HEK293 (cell line): ENCODE measurements around the gene MED16.

Experiments used
- BCL11B ChIP-seq: fragments of 450-650 bp; formaldehyde crosslinking; IDR thresholded peaks from 2 replicates; pipeline ENCODE4 v1.5.1; 2016; ENCODE audit warnings: low read depth, missing biosample characterization, missing genetic modification characterization
- GFI1B ChIP-seq: fragments of 450-650 bp; formaldehyde crosslinking; IDR thresholded peaks from 2 replicates; pipeline ENCODE4 v1.5.1; 2016; ENCODE audit warnings: missing biosample characterization, missing genetic modification characterization
- GLIS1 ChIP-seq: fragments of 450-650 bp; formaldehyde crosslinking; IDR thresholded peaks from 2 replicates; pipeline ENCODE4 v1.5.1; 2016; ENCODE audit warnings: missing biosample characterization, missing genetic modification characterization
- SP7 ChIP-seq: fragments of 450-650 bp; formaldehyde crosslinking; IDR thresholded peaks from 2 replicates; pipeline ENCODE4 v1.5.1; 2016; ENCODE audit warnings: missing biosample characterization, missing genetic modification characterization
- WT1 ChIP-seq: fragments of 450-650 bp; formaldehyde crosslinking; IDR thresholded peaks from 2 replicates; pipeline ENCODE4 v1.5.1; 2016; ENCODE audit warnings: missing biosample characterization, missing genetic modification characterization
- ZBTB17 ChIP-seq: fragments of 450-650 bp; formaldehyde crosslinking; IDR thresholded peaks from 2 replicates; pipeline ENCODE4 v1.5.1; 2016; ENCODE audit warnings: missing biosample characterization, missing genetic modification characterization
- ZNF146 ChIP-seq: fragments of 450-650 bp; formaldehyde crosslinking; IDR thresholded peaks from 2 replicates; pipeline ENCODE4 v1.5.1; 2016; ENCODE audit warnings: missing biosample characterization, missing genetic modification characterization
- ZNF175 ChIP-seq: fragments of 450-650 bp; formaldehyde crosslinking; IDR thresholded peaks from 2 replicates; pipeline ENCODE4 v1.5.1; 2016; ENCODE audit warnings: missing biosample characterization, missing genetic modification characterization
- ZNF2 ChIP-seq: fragments of 450-650 bp; formaldehyde crosslinking; IDR thresholded peaks from 2 replicates; pipeline ENCODE4 v1.5.1; 2016; ENCODE audit warnings: missing biosample characterization, missing genetic modification characterization
- ZNF23 ChIP-seq: fragments of 450-650 bp; formaldehyde crosslinking; IDR thresholded peaks from 2 replicates; pipeline ENCODE4 v1.5.1; 2016; ENCODE audit warnings: missing biosample characterization, missing genetic modification characterization, borderline replicate concordance
- ZNF292 ChIP-seq: fragments of 450-650 bp; formaldehyde crosslinking; IDR thresholded peaks from 2 replicates; pipeline ENCODE4 v1.5.1; 2016; ENCODE audit warnings: low read depth, missing biosample characterization, missing genetic modification characterization, borderline replicate concordance
- ZNF514 ChIP-seq: fragments of 450-650 bp; formaldehyde crosslinking; IDR thresholded peaks from 2 replicates; pipeline ENCODE4 v1.5.1; 2016; ENCODE audit warnings: missing biosample characterization, missing genetic modification characterization
- ZNF529 ChIP-seq: fragments of 450-650 bp; formaldehyde crosslinking; IDR thresholded peaks from 2 replicates; pipeline ENCODE4 v1.5.1; 2017; ENCODE audit warnings: missing genetic modification characterization, missing biosample characterization; ENCODE audit not compliant: insufficient replicate concordance
- ZNF530 ChIP-seq: fragments of 450-650 bp; formaldehyde crosslinking; IDR thresholded peaks from 2 replicates; pipeline ENCODE4 v1.5.1; 2016; ENCODE audit warnings: low read depth, missing biosample characterization, missing genetic modification characterization
- ZNF544 ChIP-seq: fragments of 450-650 bp; formaldehyde crosslinking; IDR thresholded peaks from 2 replicates; pipeline ENCODE4 v1.5.0; 2017; ENCODE audit warnings: missing biosample characterization, missing genetic modification characterization
- ZNF747 ChIP-seq: fragments of 450-650 bp; formaldehyde crosslinking; IDR thresholded peaks from 2 replicates; pipeline ENCODE4 v1.5.1; 2016; ENCODE audit warnings: missing biosample characterization, missing genetic modification characterization
- ZNF785 ChIP-seq: fragments of 450-650 bp; formaldehyde crosslinking; IDR thresholded peaks from 2 replicates; pipeline ENCODE4 v1.5.1; 2016; ENCODE audit warnings: missing biosample characterization, missing genetic modification characterization
- ZNF792 ChIP-seq: fragments of 450-650 bp; formaldehyde crosslinking; IDR thresholded peaks from 2 replicates; pipeline ENCODE4 v1.5.1; 2016; ENCODE audit warnings: missing biosample characterization, missing genetic modification characterization
- TF ChIP-seq, protein P1 (sequence below): fragments of 450-650 bp; formaldehyde crosslinking; IDR thresholded peaks from 2 replicates; pipeline ENCODE4 v1.5.1; 2016; ENCODE audit warnings: missing biosample characterization, missing genetic modification characterization
- TF ChIP-seq, protein P2 (sequence below): fragments of 450-650 bp; formaldehyde crosslinking; IDR thresholded peaks from 2 replicates; pipeline ENCODE4 v1.5.1; 2016; ENCODE audit warnings: missing biosample characterization, missing genetic modification characterization, borderline replicate concordance
- TF ChIP-seq, protein P3 (sequence below): fragments of 450-650 bp; formaldehyde crosslinking; IDR thresholded peaks from 2 replicates; pipeline ENCODE4 v1.5.1; 2016; ENCODE audit warnings: missing biosample characterization, missing genetic modification characterization
- TF ChIP-seq, protein P4 (sequence below): fragments of 450-650 bp; formaldehyde crosslinking; IDR thresholded peaks from 2 replicates; pipeline ENCODE4 v1.5.1; 2017; ENCODE audit warnings: missing biosample characterization, mild to moderate bottlenecking, missing genetic modification characterization, moderate library complexity
- TF ChIP-seq, protein P5 (sequence below): IDR thresholded peaks from 2 replicates; pipeline ENCODE4 v1.6.1; 2011; ENCODE audit warnings: mild to moderate bottlenecking, low read depth, low read length, borderline replicate concordance
- TF ChIP-seq, protein P6 (sequence below): fragments of 450-650 bp; formaldehyde crosslinking; IDR thresholded peaks from 2 replicates; pipeline ENCODE4 v1.5.1; 2017; ENCODE audit warnings: missing biosample characterization, missing genetic modification characterization
- TF ChIP-seq, protein P7 (sequence below): fragments of 450-650 bp; formaldehyde crosslinking; IDR thresholded peaks from 2 replicates; pipeline ENCODE4 v1.5.1; 2016; ENCODE audit warnings: missing biosample characterization, missing genetic modification characterization

MED16 gene

DNA sequence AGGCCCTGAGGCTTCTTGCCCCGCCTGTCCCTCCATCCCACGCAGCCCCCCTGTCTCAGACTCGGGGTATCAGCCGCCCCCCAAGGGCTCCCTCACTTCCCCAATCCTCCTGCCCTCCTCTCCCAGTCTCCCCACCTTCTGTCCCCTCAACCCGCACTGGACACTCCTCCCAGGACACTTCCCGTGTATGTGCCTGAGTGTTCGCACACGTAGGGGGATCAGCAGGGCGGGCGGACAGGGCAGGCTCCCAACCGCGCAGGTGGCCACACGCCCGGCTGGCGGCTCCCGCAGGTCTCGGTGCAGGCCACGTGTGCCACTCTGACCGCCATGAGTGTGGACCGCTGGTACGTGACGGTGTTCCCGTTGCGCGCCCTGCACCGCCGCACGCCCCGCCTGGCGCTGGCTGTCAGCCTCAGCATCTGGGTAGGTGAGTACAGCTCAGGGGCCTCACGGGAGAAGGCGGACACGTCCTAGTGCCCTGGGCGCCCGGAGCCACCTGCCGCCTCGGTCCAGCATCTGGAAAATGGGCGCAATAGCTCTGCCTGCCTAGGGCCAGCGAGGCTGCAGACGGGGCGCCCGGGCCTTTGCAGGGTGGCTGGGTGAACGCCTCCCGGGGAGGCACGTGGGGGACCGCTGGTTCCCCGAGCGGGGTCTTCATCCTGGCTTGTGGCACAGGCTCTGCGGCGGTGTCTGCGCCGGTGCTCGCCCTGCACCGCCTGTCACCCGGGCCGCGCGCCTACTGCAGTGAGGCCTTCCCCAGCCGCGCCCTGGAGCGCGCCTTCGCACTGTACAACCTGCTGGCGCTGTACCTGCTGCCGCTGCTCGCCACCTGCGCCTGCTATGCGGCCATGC, 26.4 kb upstream of the MED16 start (continued):
- TF ChIP-seq ZNF530 (tag by site-specific recombination): no peak
- no peak for TF ChIP-seq ZNF747 (tag by site-specific recombination)
- no peak for TF ChIP-seq ZBTB17 (tag by site-specific recombination)
- no peak for TF ChIP-seq ZNF544 (tag by site-specific recombination)
- TF ChIP-seq, protein P1, sequence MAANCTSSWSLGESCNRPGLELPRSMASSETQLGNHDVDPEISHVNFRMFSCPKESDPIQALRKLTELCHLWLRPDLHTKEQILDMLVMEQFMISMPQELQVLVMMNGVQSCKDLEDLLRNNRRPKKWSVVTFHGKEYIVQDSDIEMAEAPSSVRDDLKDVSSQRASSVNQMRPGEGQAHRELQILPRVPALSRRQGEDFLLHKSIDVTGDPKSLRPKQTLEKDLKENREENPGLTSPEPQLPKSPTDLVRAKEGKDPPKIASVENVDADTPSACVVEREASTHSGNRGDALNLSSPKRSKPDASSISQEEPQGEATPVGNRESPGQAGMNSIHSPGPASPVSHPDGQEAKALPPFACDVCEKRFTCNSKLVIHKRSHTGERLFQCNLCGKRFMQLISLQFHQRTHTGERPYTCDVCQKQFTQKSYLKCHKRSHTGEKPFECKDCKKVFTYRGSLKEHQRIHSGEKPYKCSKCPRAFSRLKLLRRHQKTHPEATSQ (tag by site-specific recombination): peak; percentile 52; the same call in 1 of the 2 replicates
- TF ChIP-seq ZNF514 (tag by site-specific recombination): no peak
- no peak for TF ChIP-seq ZNF175 (tag by site-specific recombination)
- TF ChIP-seq, protein P2, sequence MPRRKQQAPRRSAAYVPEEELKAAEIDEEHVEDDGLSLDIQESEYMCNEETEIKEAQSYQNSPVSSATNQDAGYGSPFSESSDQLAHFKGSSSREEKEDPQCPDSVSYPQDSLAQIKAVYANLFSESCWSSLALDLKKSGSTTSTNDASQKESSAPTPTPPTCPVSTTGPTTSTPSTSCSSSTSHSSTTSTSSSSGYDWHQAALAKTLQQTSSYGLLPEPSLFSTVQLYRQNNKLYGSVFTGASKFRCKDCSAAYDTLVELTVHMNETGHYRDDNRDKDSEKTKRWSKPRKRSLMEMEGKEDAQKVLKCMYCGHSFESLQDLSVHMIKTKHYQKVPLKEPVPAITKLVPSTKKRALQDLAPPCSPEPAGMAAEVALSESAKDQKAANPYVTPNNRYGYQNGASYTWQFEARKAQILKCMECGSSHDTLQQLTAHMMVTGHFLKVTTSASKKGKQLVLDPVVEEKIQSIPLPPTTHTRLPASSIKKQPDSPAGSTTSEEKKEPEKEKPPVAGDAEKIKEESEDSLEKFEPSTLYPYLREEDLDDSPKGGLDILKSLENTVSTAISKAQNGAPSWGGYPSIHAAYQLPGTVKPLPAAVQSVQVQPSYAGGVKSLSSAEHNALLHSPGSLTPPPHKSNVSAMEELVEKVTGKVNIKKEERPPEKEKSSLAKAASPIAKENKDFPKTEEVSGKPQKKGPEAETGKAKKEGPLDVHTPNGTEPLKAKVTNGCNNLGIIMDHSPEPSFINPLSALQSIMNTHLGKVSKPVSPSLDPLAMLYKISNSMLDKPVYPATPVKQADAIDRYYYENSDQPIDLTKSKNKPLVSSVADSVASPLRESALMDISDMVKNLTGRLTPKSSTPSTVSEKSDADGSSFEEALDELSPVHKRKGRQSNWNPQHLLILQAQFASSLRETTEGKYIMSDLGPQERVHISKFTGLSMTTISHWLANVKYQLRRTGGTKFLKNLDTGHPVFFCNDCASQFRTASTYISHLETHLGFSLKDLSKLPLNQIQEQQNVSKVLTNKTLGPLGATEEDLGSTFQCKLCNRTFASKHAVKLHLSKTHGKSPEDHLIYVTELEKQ (tag by site-specific recombination): no peak
- no peak for TF ChIP-seq ZNF792 (tag by site-specific recombination)
- TF ChIP-seq, protein P3, sequence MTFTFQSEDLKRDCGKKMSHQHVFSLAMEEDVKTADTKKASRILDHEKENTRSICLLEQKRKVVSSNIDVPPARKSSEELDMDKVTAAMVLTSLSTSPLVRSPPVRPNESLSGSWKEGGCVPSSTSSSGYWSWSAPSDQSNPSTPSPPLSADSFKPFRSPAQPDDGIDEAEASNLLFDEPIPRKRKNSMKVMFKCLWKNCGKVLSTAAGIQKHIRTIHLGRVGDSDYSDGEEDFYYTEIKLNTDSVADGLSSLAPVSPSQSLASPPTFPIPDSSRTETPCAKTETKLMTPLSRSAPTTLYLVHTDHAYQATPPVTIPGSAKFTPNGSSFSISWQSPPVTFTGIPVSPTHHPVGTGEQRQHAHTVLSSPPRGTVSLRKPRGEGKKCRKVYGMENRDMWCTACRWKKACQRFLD (tag by site-specific recombination): no peak
- no peak for TF ChIP-seq ZNF23 (tag by site-specific recombination)
- 0 out of 2 replicates have a peak, but pooled peaks have one; percentile 9 for TF ChIP-seq WT1 (tag by site-specific recombination)
- TF ChIP-seq, protein P4, sequence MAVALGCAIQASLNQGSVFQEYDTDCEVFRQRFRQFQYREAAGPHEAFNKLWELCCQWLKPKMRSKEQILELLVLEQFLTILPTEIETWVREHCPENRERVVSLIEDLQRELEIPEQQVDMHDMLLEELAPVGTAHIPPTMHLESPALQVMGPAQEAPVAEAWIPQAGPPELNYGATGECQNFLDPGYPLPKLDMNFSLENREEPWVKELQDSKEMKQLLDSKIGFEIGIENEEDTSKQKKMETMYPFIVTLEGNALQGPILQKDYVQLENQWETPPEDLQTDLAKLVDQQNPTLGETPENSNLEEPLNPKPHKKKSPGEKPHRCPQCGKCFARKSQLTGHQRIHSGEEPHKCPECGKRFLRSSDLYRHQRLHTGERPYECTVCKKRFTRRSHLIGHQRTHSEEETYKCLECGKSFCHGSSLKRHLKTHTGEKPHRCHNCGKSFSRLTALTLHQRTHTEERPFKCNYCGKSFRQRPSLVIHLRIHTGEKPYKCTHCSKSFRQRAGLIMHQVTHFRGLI: no peak
- peak; percentile 29; the same call in 1 of the 2 replicates for TF ChIP-seq BCL11B (tag by site-specific recombination)
- TF ChIP-seq, protein P5, sequence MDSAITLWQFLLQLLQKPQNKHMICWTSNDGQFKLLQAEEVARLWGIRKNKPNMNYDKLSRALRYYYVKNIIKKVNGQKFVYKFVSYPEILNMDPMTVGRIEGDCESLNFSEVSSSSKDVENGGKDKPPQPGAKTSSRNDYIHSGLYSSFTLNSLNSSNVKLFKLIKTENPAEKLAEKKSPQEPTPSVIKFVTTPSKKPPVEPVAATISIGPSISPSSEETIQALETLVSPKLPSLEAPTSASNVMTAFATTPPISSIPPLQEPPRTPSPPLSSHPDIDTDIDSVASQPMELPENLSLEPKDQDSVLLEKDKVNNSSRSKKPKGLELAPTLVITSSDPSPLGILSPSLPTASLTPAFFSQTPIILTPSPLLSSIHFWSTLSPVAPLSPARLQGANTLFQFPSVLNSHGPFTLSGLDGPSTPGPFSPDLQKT: no peak
- TF ChIP-seq, protein P6, sequence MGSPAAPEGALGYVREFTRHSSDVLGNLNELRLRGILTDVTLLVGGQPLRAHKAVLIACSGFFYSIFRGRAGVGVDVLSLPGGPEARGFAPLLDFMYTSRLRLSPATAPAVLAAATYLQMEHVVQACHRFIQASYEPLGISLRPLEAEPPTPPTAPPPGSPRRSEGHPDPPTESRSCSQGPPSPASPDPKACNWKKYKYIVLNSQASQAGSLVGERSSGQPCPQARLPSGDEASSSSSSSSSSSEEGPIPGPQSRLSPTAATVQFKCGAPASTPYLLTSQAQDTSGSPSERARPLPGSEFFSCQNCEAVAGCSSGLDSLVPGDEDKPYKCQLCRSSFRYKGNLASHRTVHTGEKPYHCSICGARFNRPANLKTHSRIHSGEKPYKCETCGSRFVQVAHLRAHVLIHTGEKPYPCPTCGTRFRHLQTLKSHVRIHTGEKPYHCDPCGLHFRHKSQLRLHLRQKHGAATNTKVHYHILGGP (tag by site-specific recombination): no peak
- peak; percentile 63 for TF ChIP-seq GLIS1 (tag by site-specific recombination)
- no peak for TF ChIP-seq ZNF529
- TF ChIP-seq ZNF146 (tag by site-specific recombination): no peak
- TF ChIP-seq, protein P7, sequence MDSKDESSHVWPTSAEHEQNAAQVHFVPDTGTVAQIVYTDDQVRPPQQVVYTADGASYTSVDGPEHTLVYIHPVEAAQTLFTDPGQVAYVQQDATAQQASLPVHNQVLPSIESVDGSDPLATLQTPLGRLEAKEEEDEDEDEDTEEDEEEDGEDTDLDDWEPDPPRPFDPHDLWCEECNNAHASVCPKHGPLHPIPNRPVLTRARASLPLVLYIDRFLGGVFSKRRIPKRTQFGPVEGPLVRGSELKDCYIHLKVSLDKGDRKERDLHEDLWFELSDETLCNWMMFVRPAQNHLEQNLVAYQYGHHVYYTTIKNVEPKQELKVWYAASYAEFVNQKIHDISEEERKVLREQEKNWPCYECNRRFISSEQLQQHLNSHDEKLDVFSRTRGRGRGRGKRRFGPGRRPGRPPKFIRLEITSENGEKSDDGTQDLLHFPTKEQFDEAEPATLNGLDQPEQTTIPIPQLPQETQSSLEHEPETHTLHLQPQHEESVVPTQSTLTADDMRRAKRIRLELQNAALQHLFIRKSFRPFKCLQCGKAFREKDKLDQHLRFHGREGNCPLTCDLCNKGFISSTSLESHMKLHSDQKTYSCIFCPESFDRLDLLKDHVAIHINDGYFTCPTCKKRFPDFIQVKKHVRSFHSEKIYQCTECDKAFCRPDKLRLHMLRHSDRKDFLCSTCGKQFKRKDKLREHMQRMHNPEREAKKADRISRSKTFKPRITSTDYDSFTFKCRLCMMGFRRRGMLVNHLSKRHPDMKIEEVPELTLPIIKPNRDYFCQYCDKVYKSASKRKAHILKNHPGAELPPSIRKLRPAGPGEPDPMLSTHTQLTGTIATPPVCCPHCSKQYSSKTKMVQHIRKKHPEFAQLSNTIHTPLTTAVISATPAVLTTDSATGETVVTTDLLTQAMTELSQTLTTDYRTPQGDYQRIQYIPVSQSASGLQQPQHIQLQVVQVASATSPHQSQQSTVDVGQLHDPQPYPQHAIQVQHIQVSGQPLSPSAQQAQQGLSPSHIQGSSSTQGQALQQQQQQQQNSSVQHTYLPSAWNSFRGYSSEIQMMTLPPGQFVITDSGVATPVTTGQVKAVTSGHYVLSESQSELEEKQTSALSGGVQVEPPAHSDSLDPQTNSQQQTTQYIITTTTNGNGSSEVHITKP (tag by site-specific recombination): no peak
- no peak for TF ChIP-seq SP7 (tag by site-specific recombination)
- TF ChIP-seq ZNF785 (tag by site-specific recombination): no peak
- no peak for TF ChIP-seq ZNF292 (tag by site-specific recombination)
- TF ChIP-seq ZNF2 (tag by site-specific recombination): peak; percentile 47; the same call in 1 of the 2 replicates
- no peak for TF ChIP-seq GFI1B (tag by site-specific recombination)
